IMR-90 (cell line): ENCODE measurements around the gene TXNL4B. TPM values are rescaled to one million over a fixed set of nuclear protein-coding genes. Genes with fewer than 3 reads are reported as not detected.

ENCODE experiments used
- ATAC-seq: fragments of 200-7000 bp; cut with Tn5 transposase; 2 replicates; pipeline ENCODE4 v1.9.1; 2020; ENCODE audit warnings: low read depth, mild to moderate bottlenecking, moderate library complexity
- BruUV-seq: library from RNA; stranded (reverse); fragments of 400-500 nt; replicated peaks from 2 replicates; lab custom pipeline; 2021; lab: Mats Ljungman, UMichigan
- CTCF ChIA-PET: fragments of 300-600 bp; formaldehyde crosslinking; extraction: SDS; loops from one replicate; lab custom pipeline; 2021; ENCODE audit warnings: antibody characterized with exemption; lab: Yijun Ruan, JAX
- POLR2A ChIA-PET: fragments of 300-600 bp; sonication (Branson Sonifier 250); formaldehyde crosslinking; loops from one replicate; lab custom pipeline; 2022; ENCODE audit warnings: antibody characterized with exemption; ENCODE audit not compliant: unreplicated experiment; lab: Charles Lee
- DNase-seq: peaks from one replicate; pipeline ENCODE4 v3.0.0; 2013
- H2AFZ ChIP-seq: replicated peaks from 2 replicates; pipeline ENCODE3; 2013; ENCODE audit warnings: low read length, mild to moderate bottlenecking; ENCODE audit not compliant: poor library complexity
- H2AK5ac ChIP-seq: 2 replicates; pipeline ENCODE4 v1.6.1; 2013; ENCODE audit warnings: low read depth, low read length, inconsistent platforms
- H2AK9ac ChIP-seq: replicated peaks from 2 replicates; pipeline ENCODE3; 2013; ENCODE audit warnings: mild to moderate bottlenecking, low read depth, low read length, moderate library complexity; ENCODE audit not compliant: poor library complexity
- H2BK120ac ChIP-seq: 2 replicates; pipeline ENCODE4 v1.6.1; 2013; ENCODE audit warnings: low read depth, low read length, inconsistent platforms
- H2BK15ac ChIP-seq: 3 replicates; pipeline ENCODE4 v1.6.1; 2013; ENCODE audit warnings: low read depth, low read length, inconsistent platforms
- H2BK20ac ChIP-seq: 2 replicates; pipeline ENCODE4 v1.6.1; 2013; ENCODE audit warnings: low read depth, mild to moderate bottlenecking, inconsistent platforms, low read length, moderate library complexity
- H2BK5ac ChIP-seq: 2 replicates; pipeline ENCODE4 v1.6.1; 2013; ENCODE audit warnings: mild to moderate bottlenecking, low read depth, low read length, inconsistent platforms; ENCODE audit not compliant: poor library complexity, severe bottlenecking
- H3K14ac ChIP-seq: replicated peaks from 2 replicates; pipeline ENCODE4 v1.6.1; 2013; ENCODE audit warnings: low read depth, low read length, inconsistent platforms
- H3K18ac ChIP-seq: 2 replicates; pipeline ENCODE4 v1.6.1; 2013; ENCODE audit warnings: low read depth, low read length, control low read depth
- H3K23ac ChIP-seq: 2 replicates; pipeline ENCODE4 v1.6.1; 2013; ENCODE audit warnings: low read depth, low read length, inconsistent platforms
- H3K27ac ChIP-seq: 2 replicates; pipeline ENCODE4 v1.5.1; 2013; ENCODE audit warnings: mild to moderate bottlenecking, control low read depth, low read length; ENCODE audit not compliant: insufficient read depth
- H3K27me3 ChIP-seq: 2 replicates; pipeline ENCODE4 v1.6.1; 2013; ENCODE audit warnings: low read length; ENCODE audit not compliant: control insufficient read depth, insufficient read depth
- H3K36me3 ChIP-seq: 2 replicates; pipeline ENCODE4 v1.6.1; 2013; ENCODE audit warnings: low read length, mixed read lengths; ENCODE audit not compliant: control insufficient read depth, insufficient read depth
- H3K4ac ChIP-seq: 2 replicates; pipeline ENCODE4 v1.6.1; 2013; ENCODE audit warnings: low read depth, low read length, inconsistent platforms
- H3K4me1 ChIP-seq: 2 replicates; pipeline ENCODE4 v1.6.1; 2013; ENCODE audit warnings: low read length, mixed read lengths; ENCODE audit not compliant: control insufficient read depth, insufficient read depth
- H3K4me2 ChIP-seq: 2 replicates; pipeline ENCODE4 v1.6.1; 2013; ENCODE audit warnings: low read depth, mild to moderate bottlenecking, control low read depth, low read length, moderate library complexity
- H3K4me3 ChIP-seq: 2 replicates; pipeline ENCODE4 v1.5.1; 2013; ENCODE audit warnings: low read depth, mild to moderate bottlenecking, control low read depth, low read length, moderate library complexity; ENCODE audit not compliant: insufficient read depth
- H3K56ac ChIP-seq: 2 replicates; pipeline ENCODE4 v1.6.1; 2013; ENCODE audit warnings: low read length, inconsistent platforms; ENCODE audit not compliant: insufficient read depth; ENCODE audit errors: extremely low read depth
- H3K79me1 ChIP-seq, 2 experiments: 2 replicates each; pipeline ENCODE4 v1.6.1; 2013; ENCODE audit warnings: low read length in 2 of 2, inconsistent platforms in 1 of 2, low read depth in 1 of 2
- H3K9ac ChIP-seq: 2 replicates; pipeline ENCODE4 v1.6.1; 2013; ENCODE audit warnings: low read depth, low read length, control low read depth
- H3K9me1 ChIP-seq: 2 replicates; pipeline ENCODE4 v1.6.1; 2013; ENCODE audit warnings: low read length, inconsistent platforms; ENCODE audit not compliant: insufficient read depth
- H3K9me3 ChIP-seq: 2 replicates; pipeline ENCODE4 v1.6.1; 2013; ENCODE audit warnings: low read length; ENCODE audit not compliant: control insufficient read depth, insufficient read depth
- H4K20me1 ChIP-seq: 2 replicates; pipeline ENCODE4 v1.6.1; 2013; ENCODE audit warnings: low read length, inconsistent platforms; ENCODE audit not compliant: insufficient read depth
- H4K5ac ChIP-seq: 2 replicates; pipeline ENCODE4 v1.6.1; 2013; ENCODE audit warnings: mild to moderate bottlenecking, low read depth, low read length, control low read depth
- H4K8ac ChIP-seq, 2 experiments: 2 replicates each; pipeline ENCODE4 v1.6.1; 2013; ENCODE audit warnings: low read depth in 2 of 2, low read length in 2 of 2, control low read depth in 1 of 2, inconsistent platforms in 1 of 2
- H4K91ac ChIP-seq: 2 replicates; pipeline ENCODE4 v1.6.1; 2013; ENCODE audit warnings: low read depth, low read length, inconsistent platforms; ENCODE audit not compliant: insufficient read depth
- BHLHE40 ChIP-seq: fragments of 150-350 bp; IDR thresholded peaks from 2 replicates; pipeline ENCODE4 v1.6.1; 2016; ENCODE audit warnings: mild to moderate bottlenecking, low read depth, low read length
- CEBPB ChIP-seq: IDR thresholded peaks from 2 replicates; pipeline ENCODE4 v1.6.1; 2012; ENCODE audit warnings: low read depth, low read length, improper control_type of control experiment
- NFE2L2 ChIP-seq: fragments of 150-350 bp; IDR thresholded peaks from 2 replicates; pipeline ENCODE4 v1.6.1; 2016; ENCODE audit warnings: low read depth, mild to moderate bottlenecking, low read length
- RCOR1 ChIP-seq: IDR thresholded peaks from 2 replicates; pipeline ENCODE4 v1.6.1; 2012; ENCODE audit warnings: mild to moderate bottlenecking, low read length, improper control_type of control experiment; ENCODE audit not compliant: insufficient replicate concordance
- RFX5 ChIP-seq: IDR thresholded peaks from 2 replicates; pipeline ENCODE4 v1.8.0; 2012; ENCODE audit warnings: low read depth, mild to moderate bottlenecking, low read length, moderate library complexity
- SMC3 ChIP-seq: fragments of 150-350 bp; IDR thresholded peaks from 2 replicates; pipeline ENCODE4 v1.6.1; 2016; ENCODE audit warnings: low read depth, mild to moderate bottlenecking, antibody characterized with exemption, low read length, moderate library complexity
- WGBS, 2 experiments: methylation state at CpG; one replicate each; pipeline versions ENCODE4 v1.1.5 to v1.1.7; 2013; ENCODE audit warnings: missing lambda C conversion rate in 2 of 2; ENCODE audit not compliant: insufficient read length in 1 of 2; ENCODE audit errors: extremely low coverage in 2 of 2; 5-methylcytosine and 5-hydroxymethylcytosine counted together
- dilution Hi-C: fragments of 300-500 bp; cut with HindIII; formaldehyde crosslinking; loops from one replicate; pipeline ENCODE4 v1.14.3; 2018; ENCODE audit warnings: low sequenced_read_pairs; ENCODE audit not compliant: unreplicated experiment
- in situ Hi-C: fragments of 300-500 bp; cut with MboI; formaldehyde crosslinking; loops from 3 replicates; pipeline ENCODE4 v1.14.3; 2019; ENCODE audit warnings: low sequenced_read_pairs, inconsistent platforms, mixed read lengths
- intact Hi-C: fragments of 100-400 bp; cut with micrococcal nuclease; formaldehyde crosslinking; loops from 2 replicates; pipeline ENCODE4 v1.10.0; 2022
- polyA plus RNA-seq, 3 experiments: library from polyadenylated mRNA; depleted of rRNA; stranded (reverse); fragments of >200 nt; gene quantifications; 2 replicates each; pipeline ENCODE4 v1.2.3, GENCODE V29; 2012; ENCODE audit warnings: low replicate concordance in 1 of 3
- total RNA-seq: library from RNA; depleted of rRNA; stranded (reverse); fragments of >200 nt; gene quantifications from 2 replicates; pipeline ENCODE4 v1.2.3, GENCODE V29; 2012
- TF ChIP-seq, protein P1 (sequence below): fragments of 150-350 bp; IDR thresholded peaks from 2 replicates; pipeline ENCODE4 v1.6.1; 2016; ENCODE audit warnings: low read depth, mild to moderate bottlenecking, low read length, moderate library complexity, borderline replicate concordance

TXNL4B gene
- total and polyA plus RNA-seq, 2 of the 4 experiments (the other 2 are of a cell fraction), result 5.4 to 8.6 TPM

DNA sequence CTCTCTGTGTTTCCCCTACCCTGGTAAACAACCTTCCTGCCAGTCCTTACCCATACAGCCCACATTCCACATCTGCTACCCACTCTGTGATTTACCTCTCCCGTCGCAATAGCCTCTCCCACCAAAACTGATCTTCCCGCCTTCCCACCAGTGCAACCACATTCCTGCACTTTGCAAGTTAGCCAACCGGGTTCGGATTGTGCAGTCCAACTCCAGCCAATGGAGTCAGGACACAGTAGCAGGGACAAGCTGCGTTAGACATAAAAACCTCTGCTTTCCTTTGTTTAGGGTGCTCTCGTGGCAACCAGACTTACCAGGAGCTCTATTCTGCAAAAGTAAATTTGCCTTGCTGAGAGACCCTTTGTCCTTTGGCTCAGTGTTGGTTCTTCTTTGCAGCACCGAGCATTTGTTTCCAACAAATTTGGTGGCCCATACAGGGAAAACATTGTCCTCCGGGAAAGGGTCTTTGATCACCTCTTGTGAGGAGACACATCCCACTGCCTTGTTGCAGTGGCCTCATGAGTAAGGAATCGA lies 29.0 kb downstream of the TXNL4B start:
- in situ Hi-C loops (no loop called here), intact Hi-C loops (no loop called here), dilution Hi-C loops (no loop called here)
- Histone ChIP-seq H2BK120ac (no peak overlapping the region), H4K5ac (no peak overlapping the region), H4K8ac (no peak overlapping the region), H3K36me3 (no peaks in the 10 kb centered on the region), H3K9me3 (no peaks in the 10 kb centered on the region), H3K27me3 (peaks cover 6% of the 10 kb centered on the region; the same call in 1 of the 2 replicates), H3K9me1 (no peaks in the 10 kb centered on the region), H3K27ac (no peak overlapping the region), H3K4me1 (no peaks in the 10 kb centered on the region), H3K79me1 (no peaks in the 10 kb centered on the region), H2BK15ac (no peak overlapping the region), H3K56ac (no peak overlapping the region), H3K9ac (no peak overlapping the region), H3K18ac (no peak overlapping the region), H2AFZ (peak overlapping the region; percentile 9), H3K4me2 (no peak overlapping the region), H3K4ac (no peak overlapping the region), H4K20me1 (no peaks in the 10 kb centered on the region), H4K91ac (no peak overlapping the region), H3K4me3 (no peak overlapping the region), H3K23ac (no peak overlapping the region), H2BK20ac (no peak overlapping the region), H3K14ac (no peak overlapping the region), H2BK5ac (no peak overlapping the region), H2AK5ac (no peak overlapping the region), H2AK9ac (no peak overlapping the region)
- no TSS peak for BruUV-seq
- DNase-seq, result no peak
- ChIA-PET POLR2A (no interaction called here), CTCF (interaction anchor here (1.3 to 1.5 kb wide), 2 partner anchors 11 to 29 kb away, joined by 3 read pairs; partner anchors contain the start of genes DHX38 and TXNL4B)
- no peak for ATAC-seq
- 85% methylated on average over 10 of the region's 10 CpGs; no CpG with 5 or more reads in 1 of the 2 experiments for WGBS, 2 experiments
- TF ChIP-seq CEBPB (no peak), NFE2L2 (no peak), BHLHE40 (no peak), SMC3 (no peak), RCOR1 (no peak), RFX5 (no peak)
- TF ChIP-seq, protein P1, sequence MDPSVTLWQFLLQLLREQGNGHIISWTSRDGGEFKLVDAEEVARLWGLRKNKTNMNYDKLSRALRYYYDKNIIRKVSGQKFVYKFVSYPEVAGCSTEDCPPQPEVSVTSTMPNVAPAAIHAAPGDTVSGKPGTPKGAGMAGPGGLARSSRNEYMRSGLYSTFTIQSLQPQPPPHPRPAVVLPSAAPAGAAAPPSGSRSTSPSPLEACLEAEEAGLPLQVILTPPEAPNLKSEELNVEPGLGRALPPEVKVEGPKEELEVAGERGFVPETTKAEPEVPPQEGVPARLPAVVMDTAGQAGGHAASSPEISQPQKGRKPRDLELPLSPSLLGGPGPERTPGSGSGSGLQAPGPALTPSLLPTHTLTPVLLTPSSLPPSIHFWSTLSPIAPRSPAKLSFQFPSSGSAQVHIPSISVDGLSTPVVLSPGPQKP, result no peak
